Mesenchymal stem cell (in vitro differentiated cells and primary cell): ENCODE measurements around the gene USP40.
A peak's percentile ranks its signal among the peaks of the same experiment; 100 is the strongest.

Experiments
- DNase-seq: peaks from one replicate; pipeline ENCODE4 v3.0.0-alpha.2; 2013
- H2AFZ ChIP-seq: one replicate; pipeline ENCODE4 v1.6.1; 2013; ENCODE audit warnings: low read depth, mild to moderate bottlenecking, control low read depth, inconsistent platforms, low read length, moderate library complexity
- H2AK5ac ChIP-seq: 2 replicates; pipeline ENCODE4 v1.6.1; 2013; ENCODE audit warnings: low read length, moderate library complexity, mild to moderate bottlenecking, inconsistent platforms; ENCODE audit not compliant: severe bottlenecking
- H2BK120ac ChIP-seq: one replicate; pipeline ENCODE4 v1.6.1; 2013; ENCODE audit warnings: low read depth, mild to moderate bottlenecking, inconsistent platforms, low read length, moderate library complexity
- H2BK12ac ChIP-seq, 2 experiments: one replicate each; pipeline ENCODE4 v1.6.1; 2013; ENCODE audit warnings: inconsistent platforms in 2 of 2, low read length in 2 of 2, mild to moderate bottlenecking in 2 of 2, moderate library complexity in 2 of 2, control low read depth in 1 of 2
- H2BK15ac ChIP-seq: one replicate; pipeline ENCODE4 v1.6.1; 2013; ENCODE audit warnings: mild to moderate bottlenecking, low read depth, inconsistent platforms; ENCODE audit not compliant: poor library complexity, severe bottlenecking
- H2BK5ac ChIP-seq: 2 replicates; pipeline ENCODE4 v1.6.1; 2013; ENCODE audit warnings: low read depth, mild to moderate bottlenecking, low read length, control low read depth, inconsistent platforms; ENCODE audit not compliant: poor library complexity, severe bottlenecking
- H3K14ac ChIP-seq, 2 experiments: one replicate each; pipeline ENCODE4 v1.6.1; 2013; ENCODE audit warnings: inconsistent platforms in 2 of 2, low read length in 2 of 2, control low read depth in 1 of 2, mild to moderate bottlenecking in 1 of 2, moderate library complexity in 1 of 2
- H3K18ac ChIP-seq, 2 experiments: one replicate each; pipeline ENCODE4 v1.6.1; 2013; ENCODE audit warnings: inconsistent platforms in 2 of 2, low read length in 2 of 2, control low read depth in 1 of 2, low read depth in 1 of 2, mild to moderate bottlenecking in 1 of 2
- H3K23ac ChIP-seq, 2 experiments: one replicate each; pipeline ENCODE4 v1.6.1; 2013; ENCODE audit warnings: inconsistent platforms in 2 of 2, low read length in 2 of 2, mild to moderate bottlenecking in 2 of 2, moderate library complexity in 2 of 2, control low read depth in 1 of 2
- H3K27ac ChIP-seq: 2 replicates; pipeline ENCODE4 v1.5.1; 2013; ENCODE audit warnings: mild to moderate bottlenecking, moderate library complexity, low read length, control low read depth, inconsistent platforms; ENCODE audit not compliant: poor library complexity, severe bottlenecking
- H3K27me3 ChIP-seq, 2 experiments: 2 replicates each; pipeline versions ENCODE4 v1.6.1 to v1.7.0; 2013; ENCODE audit warnings: low read length in 2 of 2, mild to moderate bottlenecking in 2 of 2, moderate library complexity in 2 of 2, control low read depth in 1 of 2, inconsistent platforms in 1 of 2; ENCODE audit not compliant: control insufficient read depth in 1 of 2, insufficient read depth in 1 of 2
- H3K36me3 ChIP-seq, 2 experiments: 2 replicates each; pipeline versions ENCODE4 v1.6.1 to v1.7.0; 2013; ENCODE audit warnings: low read length in 2 of 2, control low read depth in 1 of 2, inconsistent platforms in 1 of 2, low read depth in 1 of 2, mild to moderate bottlenecking in 1 of 2; ENCODE audit not compliant: insufficient read depth in 2 of 2, control insufficient read depth in 1 of 2
- H3K4ac ChIP-seq, 2 experiments: one replicate each; pipeline ENCODE4 v1.6.1; 2013; ENCODE audit warnings: inconsistent platforms in 2 of 2, low read length in 2 of 2, mild to moderate bottlenecking in 2 of 2, moderate library complexity in 2 of 2, control low read depth in 1 of 2, low read depth in 1 of 2
- H3K4me1 ChIP-seq: 2 replicates; pipeline ENCODE4 v1.6.1; 2013; ENCODE audit warnings: low read depth, low read length, control low read depth; ENCODE audit not compliant: control insufficient read depth, insufficient read depth
- H3K4me2 ChIP-seq: 2 replicates; pipeline ENCODE4 v1.6.1; 2013; ENCODE audit warnings: low read length, mild to moderate bottlenecking, inconsistent platforms; ENCODE audit not compliant: poor library complexity, severe bottlenecking
- H3K4me3 ChIP-seq, 2 experiments: 2 replicates each; pipeline versions ENCODE4 v1.5.1 to v1.7.0; 2013; ENCODE audit warnings: low read length in 2 of 2, mild to moderate bottlenecking in 2 of 2, control low read depth in 1 of 2, low read depth in 1 of 2; ENCODE audit not compliant: insufficient read depth in 1 of 2
- H3K79me1 ChIP-seq: replicated peaks from 2 replicates; pipeline ENCODE4 v1.6.1; 2013; ENCODE audit warnings: mild to moderate bottlenecking, control low read depth, low read length, inconsistent platforms; ENCODE audit not compliant: poor library complexity, severe bottlenecking
- H3K9ac ChIP-seq: 2 replicates; pipeline ENCODE4 v1.7.0; 2013; ENCODE audit warnings: mild to moderate bottlenecking, low read length, moderate library complexity
- H3K9me3 ChIP-seq: 2 replicates; pipeline ENCODE4 v1.7.0; 2013; ENCODE audit warnings: mild to moderate bottlenecking, low read length; ENCODE audit not compliant: control insufficient read depth
- H4K8ac ChIP-seq: one replicate; pipeline ENCODE4 v1.6.1; 2013; ENCODE audit warnings: inconsistent platforms, mild to moderate bottlenecking, low read length, moderate library complexity
- H4K91ac ChIP-seq: one replicate; pipeline ENCODE4 v1.6.1; 2013; ENCODE audit warnings: mild to moderate bottlenecking, low read length, inconsistent platforms
- WGBS: methylation state at CpG from one replicate; pipeline ENCODE4 v1.1.7; 2013; ENCODE audit warnings: mixed read lengths; 5-methylcytosine and 5-hydroxymethylcytosine counted together

Gene USP40

DNA sequence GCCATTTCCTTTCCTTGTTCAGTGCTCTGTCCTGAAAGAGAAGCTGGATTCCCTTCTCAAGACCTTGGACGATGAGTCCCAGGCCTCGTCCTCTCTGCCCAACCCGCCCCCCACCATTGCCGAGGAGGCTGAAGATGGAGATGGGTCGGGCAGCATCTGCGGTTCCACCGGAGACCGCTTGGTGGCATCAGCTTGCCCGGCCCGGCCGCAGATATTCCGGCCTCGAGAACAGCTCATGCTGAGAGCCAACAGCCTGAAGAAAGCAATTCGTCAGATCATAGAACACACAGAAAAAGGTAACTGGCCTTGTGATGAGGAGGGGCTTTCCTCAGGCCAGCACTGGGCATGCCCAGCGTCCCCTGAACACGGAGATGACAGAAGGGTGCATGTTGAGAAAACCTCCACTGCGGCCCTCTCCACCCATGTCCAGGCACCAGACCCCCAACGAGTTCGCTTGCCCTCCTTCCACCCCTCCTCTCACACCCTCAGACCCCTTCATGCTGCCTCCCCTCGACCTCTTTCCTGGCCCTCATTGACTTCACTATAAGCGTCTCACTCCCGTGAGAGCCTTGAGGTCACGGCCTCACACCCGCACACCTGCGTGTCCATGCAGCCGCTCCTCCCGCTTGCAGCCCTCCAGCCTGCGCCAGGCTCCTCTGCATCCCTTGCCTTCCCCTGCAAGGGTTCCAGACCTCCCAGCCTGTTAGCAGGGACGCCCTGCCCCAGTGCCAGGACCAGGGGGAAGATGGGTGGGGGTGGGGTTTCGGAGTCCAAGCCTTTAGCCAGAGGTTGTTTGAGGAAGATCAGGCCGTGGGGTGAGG, 117.3 kb downstream of the USP40 start:
- H2BK12ac ChIP-seq, result no peak overlapping the region
- H3K9ac ChIP-seq, result no peak overlapping the region
- H2BK5ac ChIP-seq, result no peak overlapping the region
- peak overlapping the region; percentile 38 for H4K8ac ChIP-seq
- no peak overlapping the region for H3K27ac ChIP-seq
- H2AK5ac ChIP-seq, result no peak overlapping the region
- H3K4me2 ChIP-seq, result no peak overlapping the region
- H2BK15ac ChIP-seq, result no peak overlapping the region
- H3K27me3 ChIP-seq, result no peaks in the 10 kb centered on the region
- no peak overlapping the region for H3K4ac ChIP-seq
- peak; percentile 67 for DNase-seq
- no peak overlapping the region for H4K91ac ChIP-seq
- no peak overlapping the region for H3K14ac ChIP-seq
- no peak overlapping the region for H3K4me3 ChIP-seq
- peaks cover 25 to 75% of the 10 kb centered on the region in 2 experiments for H3K36me3 ChIP-seq
- H3K23ac ChIP-seq, result no peak overlapping the region
- peaks cover 4% of the 10 kb centered on the region for H3K4me1 ChIP-seq
- peak overlapping the region in 1 of 2 experiments; percentile 7 for H3K18ac ChIP-seq
- WGBS, result 55% methylated on average over 31 of the region's 31 CpGs
- H3K79me1 ChIP-seq, result peaks cover 1% of the 10 kb centered on the region
- peak overlapping the region; percentile 37 for H2AFZ ChIP-seq
- no peaks in the 10 kb centered on the region for H3K9me3 ChIP-seq
- no peak overlapping the region for H2BK120ac ChIP-seq

DNA sequence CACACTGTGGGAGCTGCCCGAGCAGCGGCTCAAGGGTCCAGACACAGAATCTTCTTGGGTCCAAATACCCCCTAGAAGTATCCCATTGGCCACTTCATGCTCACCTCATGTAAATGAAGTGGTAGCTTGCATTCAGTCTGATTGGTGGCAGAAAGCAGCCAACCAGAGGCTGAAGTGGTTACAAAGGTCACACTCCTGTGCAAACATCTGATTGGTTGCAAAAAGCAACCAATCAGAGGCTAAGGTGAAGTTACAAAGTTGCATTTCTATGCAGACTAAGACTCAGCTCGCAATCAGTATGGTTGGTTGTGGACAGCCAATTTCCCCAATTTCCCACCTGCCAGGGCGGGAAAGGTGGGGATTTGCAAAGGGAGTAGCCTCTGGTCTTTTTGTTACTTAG, 118.0 kb downstream of the USP40 start:
- H2BK5ac ChIP-seq, result no peak overlapping the region
- no peak overlapping the region for H3K23ac ChIP-seq
- H3K4me2 ChIP-seq, result no peak overlapping the region
- H3K36me3 ChIP-seq, result peaks cover 25 to 75% of the 10 kb centered on the region in 2 experiments
- no peaks in the 10 kb centered on the region for H3K9me3 ChIP-seq
- no peak overlapping the region for H3K14ac ChIP-seq
- H3K27me3 ChIP-seq, result no peaks in the 10 kb centered on the region
- DNase-seq, result no peak
- no peak overlapping the region for H3K18ac ChIP-seq
- no peak overlapping the region for H2BK12ac ChIP-seq
- no peak overlapping the region for H4K91ac ChIP-seq
- H2BK15ac ChIP-seq, result no peak overlapping the region
- no peak overlapping the region for H3K4ac ChIP-seq
- H3K27ac ChIP-seq, result no peak overlapping the region
- whole genome bisulfite sequencing, result 91% methylated on average over 4 of the region's 4 CpGs
- no peak overlapping the region for H3K4me3 ChIP-seq
- H2AFZ ChIP-seq, result no peak overlapping the region
- H3K79me1 ChIP-seq, result peaks cover 1% of the 10 kb centered on the region
- no peak overlapping the region for H3K9ac ChIP-seq
- no peak overlapping the region for H2BK120ac ChIP-seq
- no peak overlapping the region for H2AK5ac ChIP-seq
- H3K4me1 ChIP-seq, result peaks cover 4% of the 10 kb centered on the region
- H4K8ac ChIP-seq, result no peak overlapping the region

GRCh38 chr2:233448220-233448559, 118.4 kb downstream of the USP40 start:
- Histone ChIP-seq H2BK12ac (no peak overlapping the region), H3K79me1 (peaks cover 1% of the 10 kb centered on the region), H3K18ac (no peak overlapping the region), H2BK5ac (no peak overlapping the region), H3K4me2 (no peak overlapping the region), H3K14ac (no peak overlapping the region), H3K36me3 (peaks cover 25 to 71% of the 10 kb centered on the region in 2 experiments), H2AK5ac (no peak overlapping the region), H3K27me3 (no peaks in the 10 kb centered on the region), H3K4me1 (peaks cover 4% of the 10 kb centered on the region), H3K4me3 (no peak overlapping the region), H2AFZ (no peak overlapping the region), H3K9me3 (no peaks in the 10 kb centered on the region), H4K8ac (no peak overlapping the region), H3K23ac (no peak overlapping the region), H3K27ac (no peak overlapping the region), H2BK15ac (no peak overlapping the region), H3K4ac (no peak overlapping the region), H2BK120ac (no peak overlapping the region), H4K91ac (no peak overlapping the region), H3K9ac (no peak overlapping the region)
- DNase-seq, result no peak
- WGBS, result 79% methylated on average over 11 of the region's 11 CpGs

DNA sequence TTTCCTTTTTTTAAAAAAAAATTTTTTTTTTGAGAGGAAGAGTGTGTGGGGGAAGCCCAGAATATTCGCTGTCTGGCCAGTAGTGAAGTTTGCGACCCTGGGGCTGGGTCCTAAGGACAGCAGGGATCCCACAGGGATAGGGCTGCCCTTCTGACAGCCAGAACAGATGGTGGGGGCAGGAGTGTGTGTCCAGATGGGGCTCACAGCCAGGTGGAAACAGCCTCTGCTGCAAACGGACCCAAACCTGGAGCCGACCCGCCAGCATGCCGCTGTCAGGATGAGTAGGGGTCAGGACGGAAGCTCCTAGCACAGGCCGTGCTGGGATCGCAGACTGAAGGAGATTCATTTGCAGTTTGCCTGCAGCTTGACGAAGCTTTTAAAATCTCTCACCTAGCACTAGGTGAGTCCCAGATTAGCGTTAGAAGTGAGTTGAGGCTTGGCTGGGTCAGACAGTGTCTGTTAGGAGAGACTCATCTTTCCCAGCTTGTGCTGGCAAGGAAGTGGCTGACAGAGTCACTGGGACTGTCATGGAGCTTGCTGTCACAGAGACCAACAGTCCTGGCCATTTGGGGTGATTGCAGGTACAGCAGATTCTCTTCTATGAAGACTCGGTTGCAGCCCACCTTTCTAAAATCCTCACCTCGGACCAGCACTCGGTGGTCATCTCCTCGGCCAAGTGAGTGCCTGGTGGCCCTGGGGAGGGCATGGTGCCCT, 118.9 kb downstream of the USP40 start:
- no peak overlapping the region for H3K4me2 ChIP-seq
- no peak overlapping the region for H3K27ac ChIP-seq
- peaks cover 4% of the 10 kb centered on the region for H3K4me1 ChIP-seq
- no peak overlapping the region for H2BK12ac ChIP-seq
- H3K4me3 ChIP-seq, result no peak overlapping the region
- DNase-seq, result no peak
- no peak overlapping the region for H3K9ac ChIP-seq
- H3K79me1 ChIP-seq, result peaks cover 1% of the 10 kb centered on the region
- no peak overlapping the region for H2AFZ ChIP-seq
- no peak overlapping the region for H2BK5ac ChIP-seq
- H4K91ac ChIP-seq, result no peak overlapping the region
- H4K8ac ChIP-seq, result no peak overlapping the region
- H2AK5ac ChIP-seq, result no peak overlapping the region
- H3K9me3 ChIP-seq, result no peaks in the 10 kb centered on the region
- H3K14ac ChIP-seq, result no peak overlapping the region
- no peak overlapping the region for H3K4ac ChIP-seq
- no peak overlapping the region for H3K18ac ChIP-seq
- H3K23ac ChIP-seq, result no peak overlapping the region
- no peak overlapping the region for H2BK120ac ChIP-seq
- no peak overlapping the region for H2BK15ac ChIP-seq
- peaks cover 23 to 69% of the 10 kb centered on the region in 2 experiments for H3K36me3 ChIP-seq
- no peaks in the 10 kb centered on the region for H3K27me3 ChIP-seq
- 95% methylated on average over 15 of the region's 15 CpGs for WGBS
